ENCODE measurements around the gene SLC8A3. TPM values are rescaled to one million over a fixed set of nuclear protein-coding genes. Genes with fewer than 3 reads are reported as not detected.
"Not testable (repeated sequence)": the region's sequence is repeated elsewhere in the genome, so short reads cannot be mapped to it uniquely, and the experiment has no call there.

The SLC8A3 gene
- total RNA-seq, result under 1 TPM in 2 of 4 donors, not detected in 2; 0.21 to 0.76 TPM

- Histone ChIP-seq H3K36me3 (no peaks in the 10 kb centered on the region), H3K4me1 (peaks cover 30% of the 10 kb centered on the region), H3K27me3 (peaks cover 43% of the 10 kb centered on the region), H3K27ac (peak within 1 kb of the TSS; percentile 10), H3K9me3 (no peaks in the 10 kb centered on the region), H3K4me3 (peak within 1 kb of the TSS; percentile 60)
- TF ChIP-seq CTCF (IDR thresholded peaks at IDR 0.05) (no peak), POLR2A (IDR thresholded peaks at IDR 0.05) (no peak), EP300 (IDR thresholded peaks at IDR 0.05) (no peak), POLR2AphosphoS5 (IDR thresholded peaks at IDR 0.05) (no peak)
- DNase-seq (ENCODE audit: low spot score in 2 of 2), result no peak
- WGBS, result under 1% methylated on average over 32 of the region's 83 CpGs
Measured at GRCh38 chr14:70188659-70189455, at the start of gene SLC8A3. Gene SLC8A3 (minus strand): TSS chr14:70188951. CDS start chr14:70168422, 20,529 bp downstream.

GRCh38 chr14:70237710-70238109 lies 49.0 kb upstream of the SLC8A3 start:
- H3K27me3 ChIP-seq, result peaks cover 4% of the 10 kb centered on the region
- no peaks in the 10 kb centered on the region for H3K9me3 ChIP-seq
- WGBS, result 36% methylated on average over 3 of the region's 3 CpGs
- TF ChIP-seq POLR2AphosphoS5 (IDR thresholded peaks at IDR 0.05), result no peak
- no peak for TF ChIP-seq CTCF (IDR thresholded peaks at IDR 0.05)
- no peak for TF ChIP-seq EP300 (IDR thresholded peaks at IDR 0.05)
- no peak for TF ChIP-seq POLR2A (IDR thresholded peaks at IDR 0.05)
- DNase-seq (ENCODE audit: low spot score in 2 of 2), result no peak
- H3K27ac ChIP-seq, result no peak overlapping the region
- no peak overlapping the region for H3K4me3 ChIP-seq
- no peaks in the 10 kb centered on the region for H3K36me3 ChIP-seq
- H3K4me1 ChIP-seq, result no peaks in the 10 kb centered on the region

- Histone ChIP-seq H3K4me3 (no peak overlapping the region), H3K4me1 (no peaks in the 10 kb centered on the region), H3K36me3 (no peaks in the 10 kb centered on the region), H3K27ac (no peak overlapping the region), H3K9me3 (no peaks in the 10 kb centered on the region), H3K27me3 (peaks cover 4% of the 10 kb centered on the region)
- 92% methylated on average over 43 of the region's 61 CpGs for WGBS
- no peak for TF ChIP-seq POLR2AphosphoS5 (IDR thresholded peaks at IDR 0.05)
- TF ChIP-seq CTCF (IDR thresholded peaks at IDR 0.05), result no peak
- no peak for TF ChIP-seq EP300 (IDR thresholded peaks at IDR 0.05)
- TF ChIP-seq POLR2A (IDR thresholded peaks at IDR 0.05), result no peak
- DNase-seq (ENCODE audit: low spot score in 2 of 2), result no peak
Measured at GRCh38 chr14:70234066-70234950, 45.6 kb upstream of the SLC8A3 start.

GRCh38 chr14:70231756-70232544 lies 43.2 kb upstream of the SLC8A3 start:
- not testable (repeated sequence) for H3K27ac ChIP-seq; H3K4me1 ChIP-seq; H3K4me3 ChIP-seq; H3K9me3 ChIP-seq; H3K36me3 ChIP-seq; DNase-seq (ENCODE audit: low spot score in 2 of 2); H3K27me3 ChIP-seq
- 86% methylated on average over 14 of the region's 14 CpGs for WGBS

GRCh38 chr14:70229877-70230640 lies 41.3 kb upstream of the SLC8A3 start:
- H3K36me3 ChIP-seq; H3K4me1 ChIP-seq; H3K4me3 ChIP-seq; DNase-seq (ENCODE audit: low spot score in 2 of 2); H3K9me3 ChIP-seq; H3K27ac ChIP-seq: not testable (repeated sequence)
- WGBS, result 79% methylated on average over 8 of the region's 9 CpGs
- peaks cover 10% of the 10 kb centered on the region for H3K27me3 ChIP-seq
